Neutrophil (primary cell): ENCODE data around the gene CRYBA1.

Experiments used
- H3K27ac ChIP-seq: fragments of 200-600 bp; sonication (generic); 2 replicates; pipeline ENCODE4 v1.5.1; 2016; ENCODE audit warnings: mild to moderate bottlenecking, moderate library complexity
- H3K27me3 ChIP-seq: fragments of 200-600 bp; sonication (generic); 2 replicates; pipeline ENCODE4 v1.6.0; 2016; ENCODE audit warnings: mild to moderate bottlenecking
- H3K36me3 ChIP-seq: fragments of 200-600 bp; sonication (generic); 2 replicates; pipeline ENCODE4 v1.5.1; 2017
- H3K4me1 ChIP-seq, 2 experiments: fragments of 200-600 bp in 1 of 2; sonication (generic) in 1 of 2; 1 replicate in 1 of 2; 2 replicates in 1 of 2; pipeline versions ENCODE4 v1.5.1 to v1.6.1; 2013 to 2016; ENCODE audit warnings: low read depth in 1 of 2, low read length in 1 of 2, mild to moderate bottlenecking in 1 of 2, moderate library complexity in 1 of 2; ENCODE audit not compliant: control insufficient read depth in 1 of 2, insufficient read depth in 1 of 2
- H3K4me3 ChIP-seq, 2 experiments: fragments of 200-600 bp in 1 of 2; sonication (generic) in 1 of 2; 1 replicate in 1 of 2; 2 replicates in 1 of 2; pipeline ENCODE4 v1.5.1; 2013 to 2016; ENCODE audit warnings: low read depth in 1 of 2, low read length in 1 of 2, mild to moderate bottlenecking in 1 of 2, moderate library complexity in 1 of 2
- H3K9me3 ChIP-seq: fragments of 200-600 bp; sonication (generic); 2 replicates; pipeline ENCODE4 v1.5.1; 2016
- TF ChIP-seq, protein P1 (sequence below): fragments of 200-600 bp; sonication (generic); IDR thresholded peaks from 2 replicates; pipeline ENCODE4 v1.5.1; 2016; ENCODE audit warnings: antibody characterized with exemption

CRYBA1 gene

DNA sequence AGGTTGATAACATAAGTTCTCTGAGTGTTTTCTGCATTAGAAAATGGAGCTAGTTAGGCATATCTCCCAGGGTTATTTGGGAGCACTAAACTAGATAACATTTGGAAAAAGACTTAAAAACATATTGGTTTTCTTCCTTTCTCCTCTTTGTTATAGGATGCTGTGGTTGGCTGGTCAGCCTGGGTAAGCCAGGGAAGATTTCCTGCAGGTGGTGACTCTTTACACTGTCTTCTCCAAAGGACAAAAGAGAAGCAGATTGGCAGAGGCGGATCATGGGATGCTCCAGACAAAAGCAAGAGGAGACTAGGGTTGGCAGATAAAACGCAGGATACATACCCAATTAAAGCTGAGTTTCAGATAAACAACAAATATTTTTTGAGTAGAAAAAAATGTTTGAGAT lies 6.2 kb upstream of the CRYBA1 start:
- Histone ChIP-seq H3K4me3 (no peak overlapping the region), H3K4me1 (peaks cover 8 to 17% of the 10 kb centered on the region in 2 experiments), H3K27ac (peak overlapping the region; percentile 45), H3K9me3 (no peaks in the 10 kb centered on the region), H3K27me3 (no peaks in the 10 kb centered on the region), H3K36me3 (no peaks in the 10 kb centered on the region)
- TF ChIP-seq, protein P1, sequence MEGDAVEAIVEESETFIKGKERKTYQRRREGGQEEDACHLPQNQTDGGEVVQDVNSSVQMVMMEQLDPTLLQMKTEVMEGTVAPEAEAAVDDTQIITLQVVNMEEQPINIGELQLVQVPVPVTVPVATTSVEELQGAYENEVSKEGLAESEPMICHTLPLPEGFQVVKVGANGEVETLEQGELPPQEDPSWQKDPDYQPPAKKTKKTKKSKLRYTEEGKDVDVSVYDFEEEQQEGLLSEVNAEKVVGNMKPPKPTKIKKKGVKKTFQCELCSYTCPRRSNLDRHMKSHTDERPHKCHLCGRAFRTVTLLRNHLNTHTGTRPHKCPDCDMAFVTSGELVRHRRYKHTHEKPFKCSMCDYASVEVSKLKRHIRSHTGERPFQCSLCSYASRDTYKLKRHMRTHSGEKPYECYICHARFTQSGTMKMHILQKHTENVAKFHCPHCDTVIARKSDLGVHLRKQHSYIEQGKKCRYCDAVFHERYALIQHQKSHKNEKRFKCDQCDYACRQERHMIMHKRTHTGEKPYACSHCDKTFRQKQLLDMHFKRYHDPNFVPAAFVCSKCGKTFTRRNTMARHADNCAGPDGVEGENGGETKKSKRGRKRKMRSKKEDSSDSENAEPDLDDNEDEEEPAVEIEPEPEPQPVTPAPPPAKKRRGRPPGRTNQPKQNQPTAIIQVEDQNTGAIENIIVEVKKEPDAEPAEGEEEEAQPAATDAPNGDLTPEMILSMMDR = no peak

DNA sequence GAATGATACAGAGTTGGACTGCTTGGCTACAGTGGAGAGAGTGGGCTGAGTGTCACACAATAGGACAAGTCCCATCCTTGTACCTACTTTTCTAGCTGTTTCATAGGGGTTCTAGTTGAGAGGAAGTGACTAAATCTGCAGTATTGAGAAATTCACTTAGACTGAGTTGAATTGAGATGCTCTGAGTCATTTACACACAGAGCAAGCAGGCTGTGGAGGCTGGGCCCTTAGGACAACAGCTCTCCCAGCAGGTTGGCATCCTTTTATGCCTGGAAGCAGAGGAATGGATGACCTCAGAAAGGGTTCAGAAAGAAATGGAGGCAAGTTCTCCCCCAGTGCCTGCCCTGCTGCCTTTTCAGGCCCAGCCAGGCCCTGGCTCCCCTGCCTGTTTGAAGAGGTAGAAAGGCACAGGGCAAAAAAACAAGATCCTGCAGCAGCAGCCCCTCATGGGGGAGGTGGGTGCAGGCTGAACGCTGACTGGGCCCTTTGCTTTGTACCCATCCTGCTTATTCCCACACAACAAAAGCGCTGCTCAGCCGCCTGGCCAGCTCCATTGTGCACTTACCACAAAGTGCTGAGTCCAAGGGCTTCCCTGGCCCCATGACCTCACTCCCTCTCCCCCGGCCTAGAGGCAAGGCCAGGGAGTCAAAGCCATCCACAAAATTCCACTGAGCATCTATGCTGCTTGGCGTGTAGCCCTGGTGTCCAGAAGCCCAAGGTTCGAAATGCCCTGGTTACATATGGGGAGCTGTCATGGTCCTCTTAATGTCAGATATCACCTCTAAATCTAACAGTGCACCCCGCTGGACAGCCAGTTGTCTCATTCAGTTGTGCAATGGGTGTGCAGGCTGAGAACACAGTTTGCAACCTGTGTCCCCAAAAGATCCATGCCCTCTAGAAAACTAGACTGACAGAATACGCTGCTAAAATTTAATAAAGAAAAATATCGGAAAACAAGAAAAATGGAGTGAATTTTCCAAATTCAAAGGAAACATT lies 5.4 kb upstream of the CRYBA1 start:
- no peaks in the 10 kb centered on the region for H3K36me3 ChIP-seq
- H3K27me3 ChIP-seq = no peaks in the 10 kb centered on the region
- H3K9me3 ChIP-seq = no peaks in the 10 kb centered on the region
- TF ChIP-seq, protein P1 = no peak
- H3K27ac ChIP-seq = peak overlapping the region; percentile 45
- H3K4me3 ChIP-seq = no peak overlapping the region
- H3K4me1 ChIP-seq = peaks cover 8 to 20% of the 10 kb centered on the region in 2 experiments

DNA sequence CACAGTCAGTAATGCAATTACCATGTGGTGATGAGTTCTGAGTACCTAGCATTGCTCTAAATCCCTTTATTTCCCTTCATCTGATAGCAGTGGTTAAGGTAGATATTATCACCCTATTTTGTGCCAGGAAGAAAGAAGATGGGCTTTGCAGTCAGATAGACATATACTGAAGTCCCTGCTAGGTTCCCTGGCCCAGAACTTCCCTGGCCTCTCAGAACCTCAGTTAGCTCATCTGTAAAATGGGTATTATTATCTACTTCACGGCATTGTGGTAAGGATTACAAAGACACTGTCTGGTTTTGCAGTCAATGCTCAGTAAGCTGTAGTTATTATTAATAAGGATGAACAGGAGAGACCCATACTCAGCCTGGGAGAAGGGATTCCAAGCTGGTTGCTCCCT lies 4.6 kb upstream of the CRYBA1 start:
- H3K9me3 ChIP-seq = no peaks in the 10 kb centered on the region
- no peak overlapping the region for H3K27ac ChIP-seq
- H3K4me1 ChIP-seq = peaks cover 12 to 25% of the 10 kb centered on the region in 2 experiments
- H3K4me3 ChIP-seq = no peak overlapping the region
- H3K36me3 ChIP-seq = no peaks in the 10 kb centered on the region
- no peaks in the 10 kb centered on the region for H3K27me3 ChIP-seq
- TF ChIP-seq, protein P1 = no peak

DNA sequence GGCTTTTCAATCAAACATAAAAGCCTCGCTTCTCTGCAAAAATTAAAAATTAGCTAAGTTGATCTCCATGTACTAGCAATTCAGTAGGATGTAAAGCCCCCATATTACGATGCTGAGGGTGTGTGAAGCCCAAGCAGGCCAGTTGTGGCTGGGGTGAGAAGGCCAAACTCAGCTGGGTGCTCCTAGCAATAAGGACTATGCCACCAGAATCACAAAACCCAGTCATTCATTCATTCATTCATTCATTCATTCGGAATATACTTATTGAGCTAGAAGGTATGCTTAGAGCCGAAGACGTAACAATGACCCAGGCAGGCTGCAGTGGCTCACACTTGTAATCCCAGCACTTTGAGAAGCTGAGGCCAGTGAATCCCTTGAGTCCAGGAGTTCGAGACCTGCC lies 3.9 kb upstream of the CRYBA1 start:
- Histone ChIP-seq H3K36me3 (no peaks in the 10 kb centered on the region), H3K27ac (no peak overlapping the region), H3K27me3 (no peaks in the 10 kb centered on the region), H3K4me3 (no peak overlapping the region), H3K9me3 (no peaks in the 10 kb centered on the region), H3K4me1 (peaks cover 15 to 23% of the 10 kb centered on the region in 2 experiments)
- TF ChIP-seq, protein P1 = no peak

DNA sequence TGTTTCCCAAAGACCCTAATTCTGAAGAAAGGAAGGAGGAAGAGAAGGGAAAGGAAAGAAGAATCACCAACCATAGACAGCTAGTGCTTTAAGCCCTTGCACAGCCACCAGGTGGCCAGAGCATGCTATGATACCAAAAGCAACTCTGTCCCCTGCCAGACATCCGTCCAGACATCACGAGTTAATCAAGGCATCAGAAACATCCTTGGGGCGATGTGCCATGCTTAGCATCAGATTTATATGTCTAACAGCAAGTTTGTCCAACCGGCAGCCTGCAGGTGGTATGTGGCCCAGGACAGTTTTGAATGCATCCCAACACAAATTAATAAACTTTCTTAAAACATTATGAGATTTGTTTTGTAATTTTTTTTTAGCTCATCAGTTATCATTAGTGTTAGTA lies 2.9 kb upstream of the CRYBA1 start:
- H3K4me1 ChIP-seq = peaks cover 15 to 23% of the 10 kb centered on the region in 2 experiments
- H3K27ac ChIP-seq = no peak overlapping the region
- H3K36me3 ChIP-seq = no peaks in the 10 kb centered on the region
- no peaks in the 10 kb centered on the region for H3K9me3 ChIP-seq
- TF ChIP-seq, protein P1 = no peak
- no peak overlapping the region for H3K4me3 ChIP-seq
- no peaks in the 10 kb centered on the region for H3K27me3 ChIP-seq
